PC-9 (cell line): ENCODE data around the gene SPATA17. TPM values are rescaled to one million over a fixed set of nuclear protein-coding genes. Genes with fewer than 3 reads are reported as not detected.

Source experiments
- BruUV-seq: library from RNA; stranded (reverse); fragments of 400-500 nt; replicated peaks from 2 replicates; lab custom pipeline; 2021; lab: Mats Ljungman, UMichigan
- CTCF ChIA-PET: fragments of 300-600 bp; sonication (Branson Sonifier 250); formaldehyde crosslinking; loops from one replicate; lab custom pipeline; 2022; ENCODE audit warnings: antibody characterized with exemption; lab: Charles Lee
- POLR2A ChIA-PET: fragments of 300-600 bp; sonication (Branson Sonifier 250); formaldehyde crosslinking; loops from one replicate; lab custom pipeline; 2022; ENCODE audit warnings: antibody characterized with exemption; ENCODE audit not compliant: unreplicated experiment; lab: Charles Lee
- DNase-seq, 2 experiments: peaks; one replicate each; pipeline versions ENCODE4 v3.0.0 to v3.0.0-alpha.2; 2015 to 2022; ENCODE audit warnings: mixed read lengths in 1 of 2
- H2AFZ ChIP-seq: fragments of 200-600 bp; sonication (generic); 2 replicates; pipeline ENCODE4 v1.8.1; 2017; ENCODE audit warnings: antibody characterized with exemption
- H3F3A ChIP-seq: fragments of 200-600 bp; sonication (generic); 2 replicates; pipeline ENCODE4 v1.8.1; 2017; ENCODE audit warnings: antibody characterized with exemption, mild to moderate bottlenecking, low read depth; ENCODE audit not compliant: insufficient read depth
- H3K27ac ChIP-seq: fragments of 200-600 bp; sonication (generic); 2 replicates; pipeline ENCODE4 v1.6.1; 2016; ENCODE audit warnings: mixed run types
- H3K27me3 ChIP-seq: fragments of 200-600 bp; sonication (generic); 2 replicates; pipeline ENCODE4 v1.6.1; 2016; ENCODE audit warnings: low read depth, mixed run types; ENCODE audit not compliant: insufficient read depth
- H3K36me3 ChIP-seq: fragments of 200-600 bp; sonication (generic); 2 replicates; pipeline ENCODE4 v1.6.1; 2016; ENCODE audit warnings: low read depth, mixed run types
- H3K4me1 ChIP-seq: fragments of 200-600 bp; sonication (generic); replicated peaks from 2 replicates; pipeline ENCODE4 v1.6.1; 2016; ENCODE audit warnings: mixed run types; ENCODE audit not compliant: insufficient read depth
- H3K4me2 ChIP-seq: fragments of 200-600 bp; sonication (generic); 2 replicates; pipeline ENCODE4 v1.6.1; 2017; ENCODE audit warnings: mixed run types
- H3K4me3 ChIP-seq: fragments of 200-600 bp; sonication (generic); 2 replicates; pipeline ENCODE4 v1.6.1; 2016; ENCODE audit warnings: mixed run types
- H3K79me2 ChIP-seq: fragments of 200-600 bp; sonication (generic); 2 replicates; pipeline ENCODE4 v1.6.1; 2017; ENCODE audit warnings: low read depth, mixed run types
- H3K9me2 ChIP-seq: fragments of 200-600 bp; sonication (generic); 2 replicates; pipeline ENCODE4 v1.8.1; 2017; ENCODE audit warnings: mild to moderate bottlenecking; ENCODE audit not compliant: insufficient read depth
- H3K9me3 ChIP-seq: fragments of 200-600 bp; sonication (generic); 2 replicates; pipeline ENCODE4 v1.8.1; 2016; ENCODE audit warnings: low read depth; ENCODE audit not compliant: insufficient read depth
- H4K20me1 ChIP-seq: fragments of 200-600 bp; sonication (generic); 2 replicates; pipeline ENCODE4 v1.8.1; 2017; ENCODE audit not compliant: insufficient read depth
- EZH2 ChIP-seq: fragments of 200-600 bp; sonication (generic); IDR thresholded peaks from 2 replicates; pipeline ENCODE4 v1.8.0; 2017; ENCODE audit warnings: antibody characterized with exemption, low read depth
- intact Hi-C: fragments of 100-400 bp; cut with micrococcal nuclease; formaldehyde crosslinking; loops from one replicate; pipeline ENCODE4 v1.10.0; 2022; ENCODE audit not compliant: unreplicated experiment
- total RNA-seq: library from RNA; stranded (reverse); gene quantifications from 2 replicates; pipeline ENCODE4 v1.2.3, GENCODE V29; 2021
- TF ChIP-seq, protein P1 (sequence below): fragments of 200-600 bp; sonication (generic); conservative IDR thresholded peaks from 2 replicates; pipeline ENCODE4 v1.6.1; 2017; ENCODE audit warnings: mixed run types, antibody characterized with exemption, mild to moderate bottlenecking, moderate library complexity

SPATA17 gene
- total RNA-seq, 1 experiment from 2014 or later: 8.9 TPM

GRCh38 chr1:217770918-217771317, 139.8 kb downstream of the SPATA17 start:
- intact Hi-C loops: no loop called here
- Histone ChIP-seq H3K27me3 (no peaks in the 10 kb centered on the region), H3K27ac (no peak overlapping the region), H4K20me1 (no peaks in the 10 kb centered on the region), H3K9me2 (no peaks in the 10 kb centered on the region), H3F3A (no peaks in the 10 kb centered on the region), H3K36me3 (no peaks in the 10 kb centered on the region), H3K79me2 (no peaks in the 10 kb centered on the region), H3K4me1 (no peaks in the 10 kb centered on the region), H3K9me3 (no peaks in the 10 kb centered on the region), H3K4me2 (no peak overlapping the region), H3K4me3 (no peak overlapping the region), H2AFZ (no peak overlapping the region)
- POLR2A ChIA-PET: no interaction called here
- no TSS peak for BruUV-seq
- CTCF ChIA-PET: no interaction called here
- no peak for DNase-seq
- TF ChIP-seq EZH2: no peak
- TF ChIP-seq, protein P1, sequence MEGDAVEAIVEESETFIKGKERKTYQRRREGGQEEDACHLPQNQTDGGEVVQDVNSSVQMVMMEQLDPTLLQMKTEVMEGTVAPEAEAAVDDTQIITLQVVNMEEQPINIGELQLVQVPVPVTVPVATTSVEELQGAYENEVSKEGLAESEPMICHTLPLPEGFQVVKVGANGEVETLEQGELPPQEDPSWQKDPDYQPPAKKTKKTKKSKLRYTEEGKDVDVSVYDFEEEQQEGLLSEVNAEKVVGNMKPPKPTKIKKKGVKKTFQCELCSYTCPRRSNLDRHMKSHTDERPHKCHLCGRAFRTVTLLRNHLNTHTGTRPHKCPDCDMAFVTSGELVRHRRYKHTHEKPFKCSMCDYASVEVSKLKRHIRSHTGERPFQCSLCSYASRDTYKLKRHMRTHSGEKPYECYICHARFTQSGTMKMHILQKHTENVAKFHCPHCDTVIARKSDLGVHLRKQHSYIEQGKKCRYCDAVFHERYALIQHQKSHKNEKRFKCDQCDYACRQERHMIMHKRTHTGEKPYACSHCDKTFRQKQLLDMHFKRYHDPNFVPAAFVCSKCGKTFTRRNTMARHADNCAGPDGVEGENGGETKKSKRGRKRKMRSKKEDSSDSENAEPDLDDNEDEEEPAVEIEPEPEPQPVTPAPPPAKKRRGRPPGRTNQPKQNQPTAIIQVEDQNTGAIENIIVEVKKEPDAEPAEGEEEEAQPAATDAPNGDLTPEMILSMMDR: no peak

DNA sequence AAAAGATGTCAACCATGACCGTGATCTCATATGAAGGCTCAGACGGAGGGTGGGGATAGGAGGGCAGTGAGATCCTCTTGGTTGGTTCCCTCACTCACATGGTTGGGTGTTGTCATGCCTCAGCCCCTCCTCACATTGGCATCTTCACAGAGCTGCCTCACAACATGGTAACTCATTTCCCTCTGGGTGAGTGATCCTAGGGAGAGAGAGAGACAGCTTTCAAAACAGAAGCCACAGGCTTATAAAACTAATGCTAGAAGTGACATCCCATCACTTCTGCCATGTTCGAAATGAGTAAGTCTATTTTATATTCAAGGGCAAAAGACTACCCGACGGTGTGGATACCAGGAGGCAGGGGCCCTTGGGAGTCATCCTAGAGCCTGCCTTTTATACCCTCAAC, 145.5 kb downstream of the SPATA17 start:
- intact Hi-C loops: no loop called here
- Histone ChIP-seq H3F3A (no peaks in the 10 kb centered on the region), H3K27me3 (no peaks in the 10 kb centered on the region), H3K9me2 (0 out of 2 replicates have a peak, but pooled peaks cover 4% of the 10 kb centered on the region), H2AFZ (no peak overlapping the region), H3K4me2 (no peak overlapping the region), H3K27ac (no peak overlapping the region), H3K4me3 (no peak overlapping the region), H3K4me1 (no peaks in the 10 kb centered on the region), H3K36me3 (no peaks in the 10 kb centered on the region), H4K20me1 (no peaks in the 10 kb centered on the region), H3K79me2 (no peaks in the 10 kb centered on the region), H3K9me3 (no peaks in the 10 kb centered on the region)
- DNase-seq: no peak
- POLR2A ChIA-PET: no interaction called here
- TF ChIP-seq EZH2: no peak
- TF ChIP-seq, protein P1: no peak
- no TSS peak for BruUV-seq
- CTCF ChIA-PET: no interaction called here

DNA sequence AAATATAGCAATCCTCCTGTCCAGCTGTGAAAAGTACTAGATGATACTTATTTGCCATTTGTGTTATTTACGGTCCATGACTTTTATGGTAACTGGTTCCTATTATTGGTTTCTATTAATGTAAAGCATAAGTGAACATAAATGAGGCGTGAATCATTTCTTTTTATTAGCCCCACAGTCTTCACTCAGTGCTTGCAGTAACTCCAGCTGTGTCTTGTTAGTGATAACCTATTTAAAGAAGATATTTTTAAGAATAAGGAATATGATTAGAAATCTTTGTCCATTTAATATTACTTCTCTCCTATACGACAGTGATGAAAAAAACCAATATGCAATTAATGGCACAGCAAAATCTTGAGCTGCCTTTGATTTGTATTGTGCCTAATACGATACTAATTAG, 149.9 kb downstream of the SPATA17 start:
- no peak overlapping the region for H2AFZ ChIP-seq
- no peaks in the 10 kb centered on the region for H3K36me3 ChIP-seq
- H3K79me2 ChIP-seq: no peaks in the 10 kb centered on the region
- H3K27me3 ChIP-seq: no peaks in the 10 kb centered on the region
- intact Hi-C loops: no loop called here
- peaks cover 9% of the 10 kb centered on the region; the same call in 1 of the 2 replicates for H3K9me2 ChIP-seq
- ChIA-PET POLR2A (no interaction called here), CTCF (no interaction called here)
- H3K4me3 ChIP-seq: no peak overlapping the region
- DNase-seq: no peak
- no peaks in the 10 kb centered on the region for H3K4me1 ChIP-seq
- TF ChIP-seq, protein P1: no peak
- TF ChIP-seq EZH2: no peak
- H4K20me1 ChIP-seq: no peaks in the 10 kb centered on the region
- no peak overlapping the region for H3K4me2 ChIP-seq
- no TSS peak for BruUV-seq
- no peak overlapping the region for H3K27ac ChIP-seq
- no peaks in the 10 kb centered on the region for H3F3A ChIP-seq
- no peaks in the 10 kb centered on the region for H3K9me3 ChIP-seq
